SU-DHL-6 (cell line): ENCODE data around the gene JAML.

Experiments used
- CTCF ChIP-seq: fragments of 200-600 bp; sonication (generic); IDR thresholded peaks from one replicate; pipeline ENCODE4 v1.5.1; 2017; ENCODE audit warnings: antibody characterized with exemption, mild to moderate bottlenecking, low read length, moderate library complexity; ENCODE audit not compliant: insufficient read depth, poor library complexity, severe bottlenecking
- EZH2phosphoT487 ChIP-seq: fragments of 200-600 bp; sonication (generic), shearing (Covaris generic); conservative IDR thresholded peaks from 2 replicates; pipeline ENCODE4 v1.6.1; 2018; ENCODE audit warnings: mild to moderate bottlenecking, antibody characterized with exemption, low read length, moderate library complexity, mixed read lengths

GRCh38 chr11:118148856-118149255, 76.0 kb downstream of the JAML start:
- TF ChIP-seq CTCF (no peak), EZH2phosphoT487 (no peak)
